D721Med (cell line): ENCODE measurements around the gene BMPER.

Experiments
- DNase-seq: peaks from one replicate; pipeline ENCODE4 v3.0.0; 2011; ENCODE audit warnings: low spot score; ENCODE audit not compliant: insufficient read length
- FAIRE-seq: peaks from 2 replicates; lab custom pipeline; 2011; peaks lifted over from hg19 to GRCh38; lab: Jason Lieb, UNC
- CTCF ChIP-seq: IDR thresholded peaks from 2 replicates; pipeline ENCODE4 v1.5.1; 2012; ENCODE audit warnings: mild to moderate bottlenecking, control low read depth; ENCODE audit not compliant: insufficient read depth; ENCODE audit errors: missing control alignments

Gene BMPER

GRCh38 chr7:33910756-33911155, 5.4 kb downstream of the BMPER start:
- TF ChIP-seq CTCF: no peak
- DNase-seq (no peak), FAIRE-seq (no peak)

- FAIRE-seq (no peak), DNase-seq (no peak)
- no peak for TF ChIP-seq CTCF
These were observed 11.2 kb downstream of the BMPER start for GRCh38 chr7:33916357-33917081.

GRCh38 chr7:33917661-33918060, 12.3 kb downstream of the BMPER start:
- no peak for FAIRE-seq
- no peak for TF ChIP-seq CTCF
- DNase-seq: no peak

- DNase-seq (no peak), FAIRE-seq (no peak)
- TF ChIP-seq CTCF: no peak
These were observed 13.3 kb downstream of the BMPER start for GRCh38 chr7:33918438-33919143.

GRCh38 chr7:33919449-33919848, 14.1 kb downstream of the BMPER start:
- FAIRE-seq: no peak
- TF ChIP-seq CTCF: no peak
- DNase-seq: no peak

GRCh38 chr7:33921216-33921938, 16.0 kb downstream of the BMPER start:
- TF ChIP-seq CTCF: no peak
- DNase-seq (no peak), FAIRE-seq (no peak)
